Vagina (tissue), 2 donors: ENCODE data around the gene CNOT6.

Source experiments
- POLR2A ChIP-seq, 2 donors: fragments of 450-650 bp; IDR thresholded peaks; one replicate each; pipeline ENCODE4 v1.6.1; 2017; ENCODE audit warnings: antibody characterized with exemption in 2 of 2, mild to moderate bottlenecking in 2 of 2, moderate library complexity in 2 of 2
- POLR2AphosphoS5 ChIP-seq, 2 donors: sonication (generic); formaldehyde crosslinking; IDR thresholded peaks; one replicate each; pipeline ENCODE4 v1.9.0; 2017; ENCODE audit warnings: antibody characterized with exemption in 2 of 2, mild to moderate bottlenecking in 2 of 2, low read depth in 1 of 2; ENCODE audit not compliant: insufficient read depth in 1 of 2

- TF ChIP-seq POLR2AphosphoS5 (IDR thresholded peaks at IDR 0.05; ENCODE audit: insufficient read depth in 1 of 2, low read depth in 1 of 2) (no peak), POLR2A (IDR thresholded peaks at IDR 0.05) (no peak)
Observed at GRCh38 chr5:180466316-180466715, 27.9 kb upstream of the CNOT6 start.
